OCI-LY3 (cell line): ENCODE data around the gene ALDOA.

Source experiments
- CTCF ChIP-seq: fragments of 200-600, 300-600 bp; sonication (generic); IDR thresholded peaks from 2 replicates; pipeline ENCODE4 v1.5.1; 2014; ENCODE audit warnings: antibody characterized with exemption, low read length, low read depth
- EZH2phosphoT487 ChIP-seq: fragments of 200-600 bp; shearing (Covaris generic); IDR thresholded peaks from 2 replicates; pipeline ENCODE4 v1.6.1; 2018; ENCODE audit warnings: antibody characterized with exemption, mixed run types, low read depth

- TF ChIP-seq CTCF (no peak), EZH2phosphoT487 (no peak)
Measured at GRCh38 chr16:30040221-30040620, 25.3 kb upstream of the ALDOA start.
